ENCODE data around the gene SLC1A1. TPM values are rescaled to one million over a fixed set of nuclear protein-coding genes. Genes with fewer than 3 reads are reported as not detected.

Gene SLC1A1
- total and polyA plus RNA-seq, 2 of the 13 experiments (the other 11 are each of a cell fraction or from before 2014, with no cell fraction given), result not detected

DNA sequence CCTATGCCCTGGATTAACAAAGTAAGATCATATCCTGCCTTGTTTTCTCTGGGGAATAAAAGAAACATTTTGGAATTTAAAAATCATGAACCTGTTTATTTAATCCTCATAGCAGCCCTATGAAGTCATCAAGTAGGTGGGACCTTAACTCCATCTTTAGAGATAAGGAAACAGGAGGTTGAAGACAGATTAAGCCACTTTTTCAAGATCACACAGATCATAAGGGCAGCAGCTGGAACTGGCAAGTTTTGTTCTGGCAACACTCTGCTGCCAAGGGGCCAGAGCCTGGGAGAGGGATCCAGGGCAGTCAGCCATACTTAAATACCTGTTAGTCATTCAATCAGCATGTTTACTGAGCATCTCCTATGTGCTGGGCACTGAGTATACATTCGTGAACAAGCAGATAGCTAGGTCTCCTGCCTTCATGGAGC lies 63.7 kb downstream of the SLC1A1 start (continued):
- TF ChIP-seq, protein P1, sequence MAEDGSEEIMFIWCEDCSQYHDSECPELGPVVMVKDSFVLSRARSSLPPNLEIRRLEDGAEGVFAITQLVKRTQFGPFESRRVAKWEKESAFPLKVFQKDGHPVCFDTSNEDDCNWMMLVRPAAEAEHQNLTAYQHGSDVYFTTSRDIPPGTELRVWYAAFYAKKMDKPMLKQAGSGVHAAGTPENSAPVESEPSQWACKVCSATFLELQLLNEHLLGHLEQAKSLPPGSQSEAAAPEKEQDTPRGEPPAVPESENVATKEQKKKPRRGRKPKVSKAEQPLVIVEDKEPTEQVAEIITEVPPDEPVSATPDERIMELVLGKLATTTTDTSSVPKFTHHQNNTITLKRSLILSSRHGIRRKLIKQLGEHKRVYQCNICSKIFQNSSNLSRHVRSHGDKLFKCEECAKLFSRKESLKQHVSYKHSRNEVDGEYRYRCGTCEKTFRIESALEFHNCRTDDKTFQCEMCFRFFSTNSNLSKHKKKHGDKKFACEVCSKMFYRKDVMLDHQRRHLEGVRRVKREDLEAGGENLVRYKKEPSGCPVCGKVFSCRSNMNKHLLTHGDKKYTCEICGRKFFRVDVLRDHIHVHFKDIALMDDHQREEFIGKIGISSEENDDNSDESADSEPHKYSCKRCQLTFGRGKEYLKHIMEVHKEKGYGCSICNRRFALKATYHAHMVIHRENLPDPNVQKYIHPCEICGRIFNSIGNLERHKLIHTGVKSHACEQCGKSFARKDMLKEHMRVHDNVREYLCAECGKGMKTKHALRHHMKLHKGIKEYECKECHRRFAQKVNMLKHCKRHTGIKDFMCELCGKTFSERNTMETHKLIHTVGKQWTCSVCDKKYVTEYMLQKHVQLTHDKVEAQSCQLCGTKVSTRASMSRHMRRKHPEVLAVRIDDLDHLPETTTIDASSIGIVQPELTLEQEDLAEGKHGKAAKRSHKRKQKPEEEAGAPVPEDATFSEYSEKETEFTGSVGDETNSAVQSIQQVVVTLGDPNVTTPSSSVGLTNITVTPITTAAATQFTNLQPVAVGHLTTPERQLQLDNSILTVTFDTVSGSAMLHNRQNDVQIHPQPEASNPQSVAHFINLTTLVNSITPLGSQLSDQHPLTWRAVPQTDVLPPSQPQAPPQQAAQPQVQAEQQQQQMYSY (CRISPR knock-in tag; IDR thresholded peaks at IDR 0.05), result no peak

DNA sequence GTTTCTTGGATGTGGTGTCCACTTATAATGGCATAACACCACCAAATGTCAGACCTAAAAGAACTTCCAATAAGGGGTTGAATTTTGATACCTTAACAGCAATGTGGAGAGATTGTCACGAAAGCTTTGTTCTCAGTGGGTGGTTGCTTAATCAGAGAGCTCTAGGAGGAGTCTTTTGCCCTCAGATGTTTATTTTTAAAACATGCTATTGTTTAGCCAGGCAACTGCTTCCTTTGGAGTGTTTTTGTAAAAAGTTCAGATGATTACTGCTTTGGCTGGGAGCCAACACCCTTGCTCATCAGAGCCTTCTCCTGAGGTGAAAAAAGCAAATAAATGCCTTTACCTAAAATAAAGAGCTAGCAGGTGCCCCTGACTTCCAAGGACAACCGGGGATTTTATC lies 65.0 kb downstream of the SLC1A1 start:
- in situ Hi-C loops (cut with HindIII; ENCODE audit: extremely low pct_ligation_motif_present, low pct_unique_long_range_greater_than_20kb), result loop anchor here (10.0 kb wide), 1 partner anchor 240 kb away; no protein-coding TSS in a partner anchor
- no peak overlapping the region for H3K9ac ChIP-seq (ENCODE audit: insufficient read depth, low read depth, low read length)
- H3K9me3 ChIP-seq (ENCODE audit: low read length), result no peaks in the 10 kb centered on the region
- BruUV-seq (replicated peaks), result no TSS peak
- H3K79me2 ChIP-seq (ENCODE audit: insufficient read depth, low read length), result no peaks in the 10 kb centered on the region
- DNase-seq (ENCODE audit: low spot score) (no peak), FAIRE-seq (no peak), ATAC-seq (no peak)
- H2AFZ ChIP-seq (ENCODE audit: low read length), result no peak overlapping the region
- 9% methylated on average over 2 of the region's 2 CpGs for WGBS (ENCODE audit: low lambda C conversion rate)
- H3K4me2 ChIP-seq (ENCODE audit: low read depth, low read length), result no peak overlapping the region
- H3K36me3 ChIP-seq (replicated peaks in 1 of 2; ENCODE audit: control insufficient read depth in 1 of 2, insufficient read depth in 2 of 2, low read length in 2 of 2), result no peaks in the 10 kb centered on the region
- intact Hi-C loops (cut with micrococcal nuclease; ENCODE audit: unreplicated experiment), result no loop called here
- CTCF ChIA-PET (ENCODE audit: low intra/inter-chr PET ratio, low total read pairs), result no interaction called here
- no peaks in the 10 kb centered on the region for H3K4me1 ChIP-seq (ENCODE audit: insufficient read depth, low read length)
- H3K27ac ChIP-seq (ENCODE audit: extremely low read length, insufficient read depth, low read length), result no peak overlapping the region
- H3K4me3 ChIP-seq (replicated peaks in 1 of 3; ENCODE audit: insufficient read depth in 1 of 3, low read depth in 2 of 3, low read length in 3 of 3), result no peak overlapping the region
- TF ChIP-seq ZNF576 (CRISPR knock-in tag; IDR thresholded peaks at IDR 0.05) (no peak), EP300 (IDR thresholded peaks at IDR 0.05; ENCODE audit: low read depth in 2 of 2, low read length in 2 of 2) (no peak), EP300 (CRISPR knock-in tag; IDR thresholded peaks at IDR 0.05; ENCODE audit: borderline replicate concordance) (no peak), NCOR1 (IDR thresholded peaks at IDR 0.05; ENCODE audit: borderline replicate concordance, low read length) (no peak), FOXM1 (CRISPR knock-in tag; IDR thresholded peaks at IDR 0.05) (no peak), HIVEP1 (CRISPR knock-in tag; IDR thresholded peaks at IDR 0.05) (no peak), RXRB (CRISPR knock-in tag; IDR thresholded peaks at IDR 0.05; ENCODE audit: borderline replicate concordance) (no peak), ATAD3A (CRISPR knock-in tag; IDR thresholded peaks at IDR 0.05) (no peak), RAD21 (CRISPR knock-in tag; IDR thresholded peaks at IDR 0.05) (no peak), REXO4 (CRISPR knock-in tag; IDR thresholded peaks at IDR 0.05; ENCODE audit: borderline replicate concordance) (no peak), KDM6A (CRISPR knock-in tag; IDR thresholded peaks at IDR 0.05; ENCODE audit: low read depth) (no peak), ZNF549 (CRISPR knock-in tag; IDR thresholded peaks at IDR 0.05) (no peak), KLF6 (CRISPR knock-in tag; IDR thresholded peaks at IDR 0.05) (no peak), CENPX (CRISPR knock-in tag; IDR thresholded peaks at IDR 0.05) (no peak), ZNF572 (CRISPR knock-in tag; IDR thresholded peaks at IDR 0.05) (no peak)
- TF ChIP-seq, protein P2, sequence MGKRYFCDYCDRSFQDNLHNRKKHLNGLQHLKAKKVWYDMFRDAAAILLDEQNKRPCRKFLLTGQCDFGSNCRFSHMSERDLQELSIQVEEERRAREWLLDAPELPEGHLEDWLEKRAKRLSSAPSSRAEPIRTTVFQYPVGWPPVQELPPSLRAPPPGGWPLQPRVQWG (CRISPR knock-in tag; IDR thresholded peaks at IDR 0.05; ENCODE audit: borderline replicate concordance, low read depth), result no peak
- TF ChIP-seq, protein P3, sequence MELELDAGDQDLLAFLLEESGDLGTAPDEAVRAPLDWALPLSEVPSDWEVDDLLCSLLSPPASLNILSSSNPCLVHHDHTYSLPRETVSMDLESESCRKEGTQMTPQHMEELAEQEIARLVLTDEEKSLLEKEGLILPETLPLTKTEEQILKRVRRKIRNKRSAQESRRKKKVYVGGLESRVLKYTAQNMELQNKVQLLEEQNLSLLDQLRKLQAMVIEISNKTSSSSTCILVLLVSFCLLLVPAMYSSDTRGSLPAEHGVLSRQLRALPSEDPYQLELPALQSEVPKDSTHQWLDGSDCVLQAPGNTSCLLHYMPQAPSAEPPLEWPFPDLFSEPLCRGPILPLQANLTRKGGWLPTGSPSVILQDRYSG (CRISPR knock-in tag; IDR thresholded peaks at IDR 0.05), result no peak
- TF ChIP-seq, protein P4, sequence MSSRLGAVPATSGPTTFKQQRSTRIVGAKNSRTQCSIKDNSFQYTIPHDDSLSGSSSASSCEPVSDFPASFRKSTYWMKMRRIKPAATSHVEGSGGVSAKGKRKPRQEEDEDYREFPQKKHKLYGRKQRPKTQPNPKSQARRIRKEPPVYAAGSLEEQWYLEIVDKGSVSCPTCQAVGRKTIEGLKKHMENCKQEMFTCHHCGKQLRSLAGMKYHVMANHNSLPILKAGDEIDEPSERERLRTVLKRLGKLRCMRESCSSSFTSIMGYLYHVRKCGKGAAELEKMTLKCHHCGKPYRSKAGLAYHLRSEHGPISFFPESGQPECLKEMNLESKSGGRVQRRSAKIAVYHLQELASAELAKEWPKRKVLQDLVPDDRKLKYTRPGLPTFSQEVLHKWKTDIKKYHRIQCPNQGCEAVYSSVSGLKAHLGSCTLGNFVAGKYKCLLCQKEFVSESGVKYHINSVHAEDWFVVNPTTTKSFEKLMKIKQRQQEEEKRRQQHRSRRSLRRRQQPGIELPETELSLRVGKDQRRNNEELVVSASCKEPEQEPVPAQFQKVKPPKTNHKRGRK (CRISPR knock-in tag; IDR thresholded peaks at IDR 0.05), result no peak
- no peaks in the 10 kb centered on the region for H4K20me1 ChIP-seq (ENCODE audit: insufficient read depth, low read length)
- POLR2A ChIA-PET, result no interaction called here
- no peaks in the 10 kb centered on the region; a peak in 1 of 5 replicates for H3K27me3 ChIP-seq (ENCODE audit: control insufficient read depth in 1 of 2, insufficient read depth in 2 of 2, low read length in 2 of 2)
